ENCODE measurements around the gene KCND2.

DNA sequence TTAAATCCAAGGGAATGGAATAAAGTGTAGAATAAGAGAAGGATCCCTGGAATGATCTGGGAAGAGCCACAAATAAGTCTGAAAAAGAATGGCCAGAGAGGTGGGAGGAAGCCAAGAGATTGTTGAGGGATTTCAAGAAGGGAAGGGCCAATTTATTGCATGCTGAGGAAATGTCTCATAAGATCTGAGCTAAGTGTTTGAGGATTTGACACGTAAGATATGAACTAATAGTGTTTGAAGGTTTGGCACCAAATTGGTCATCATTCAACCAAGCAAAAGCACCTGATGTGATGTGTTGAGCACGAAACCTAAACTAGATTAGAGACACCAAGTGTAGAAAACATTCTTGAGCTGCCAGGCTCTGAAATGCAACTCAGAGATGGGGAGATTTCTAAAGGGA lies 487.1 kb downstream of the KCND2 start:
- TF ChIP-seq ZNF274 (IDR thresholded peaks at IDR 0.05; ENCODE audit: low read depth, low read length) (no peak), SUZ12 (IDR thresholded peaks at IDR 0.05; ENCODE audit: extremely low read depth, insufficient read depth, insufficient read length) (no peak), YY1 (IDR thresholded peaks at IDR 0.05; ENCODE audit: insufficient read depth, insufficient read length) (no peak)

Measured in NT2/D1 (cell line).